Liver (tissue), 3 donors: ENCODE measurements around the gene MTM1.

ENCODE experiments used
- ATF3 ChIP-seq: IDR thresholded peaks from 2 replicates; pipeline ENCODE4 v1.6.1; 2016; ENCODE audit warnings: antibody characterized with exemption
- CTCF ChIP-seq: fragments of 150-350 bp; IDR thresholded peaks from 2 replicates; pipeline ENCODE4 v1.5.1; 2017; ENCODE audit warnings: improper control_type of control experiment, low read depth, low read length; ENCODE audit not compliant: missing input control
- FOXA1 ChIP-seq: IDR thresholded peaks from 2 replicates; pipeline ENCODE4 v1.6.1; 2016; ENCODE audit warnings: antibody characterized with exemption
- GABPA ChIP-seq, 2 donors: IDR thresholded peaks in 1 of 2; conservative IDR thresholded peaks in 1 of 2; 2 replicates each; pipeline ENCODE4 v1.6.1; 2016; ENCODE audit warnings: antibody characterized with exemption in 2 of 2, mild to moderate bottlenecking in 1 of 2, moderate library complexity in 1 of 2
- JUND ChIP-seq, 2 donors: IDR thresholded peaks; 2 replicates each; pipeline ENCODE4 v1.6.1; 2016; ENCODE audit warnings: antibody characterized with exemption in 2 of 2
- MAX ChIP-seq: IDR thresholded peaks from 2 replicates; pipeline ENCODE4 v1.6.1; 2016; ENCODE audit warnings: antibody characterized with exemption
- NR2F2 ChIP-seq: IDR thresholded peaks from 2 replicates; pipeline ENCODE4 v1.6.1; 2016; ENCODE audit warnings: antibody characterized with exemption
- RAD21 ChIP-seq, 2 donors: IDR thresholded peaks; 2 replicates each; pipeline ENCODE4 v1.6.1; 2016; ENCODE audit warnings: antibody characterized with exemption in 2 of 2, mild to moderate bottlenecking in 2 of 2
- TAF1 ChIP-seq: conservative IDR thresholded peaks from 2 replicates; pipeline ENCODE4 v1.6.1; 2016; ENCODE audit warnings: antibody characterized with exemption, mild to moderate bottlenecking
- donor health status: healthy.
- donor health status: healthy.

GRCh38 chrX:150700107-150700506, 131.7 kb downstream of the MTM1 start:
- TF ChIP-seq CTCF (no peak), TAF1 (no peak), GABPA (IDR thresholded peaks at IDR 0.05 in 1 of 2, conservative IDR thresholded peaks at IDR 0.05 in 1 of 2) (no peak), JUND (IDR thresholded peaks at IDR 0.05) (no peak), ATF3 (no peak), FOXA1 (no peak), NR2F2 (no peak), RAD21 (IDR thresholded peaks at IDR 0.05) (no peak), MAX (no peak)
